NCI-H460 (cell line): ENCODE results near the gene TUBB3. TPM values are rescaled to one million over a fixed set of nuclear protein-coding genes. Genes with fewer than 3 reads are reported as not detected.

Source experiments
- total RNA-seq: library from RNA; depleted of rRNA; stranded (reverse); fragments of >200 nt; shearing (Covaris generic); gene quantifications from 2 replicates; pipeline ENCODE4 v1.2.3, GENCODE V29; 2014; rRNA removed

TUBB3 gene
- total RNA-seq, 1 experiment from 2014 or later = 68.3 TPM

Other genes with a start within 250 kb of the TUBB3 start
- 30.2 and 42.3 TPM in 2 replicates for gene CDK10, start 236.7 kb upstream of the TUBB3 start, total RNA-seq
- 14.4 and 14.9 TPM in 2 replicates for gene SPATA2L, start 221.6 kb upstream of the TUBB3 start, total RNA-seq
- gene VPS9D1, start 202.4 kb upstream of the TUBB3 start, total RNA-seq = 5.7 and 6.3 TPM in 2 replicates
- gene ZNF276, start 201.8 kb upstream of the TUBB3 start, total RNA-seq = 15.5 and 18.0 TPM in 2 replicates
- gene FANCA, start 106.7 kb upstream of the TUBB3 start, total RNA-seq = 22.6 and 32.5 TPM in 2 replicates
- 29.1 and 34.1 TPM in 2 replicates for gene SPIRE2, start 94.9 kb upstream of the TUBB3 start, total RNA-seq
- 70.3 and 71.4 TPM in 2 replicates for gene TCF25, start 49.8 kb upstream of the TUBB3 start, total RNA-seq
- gene MC1R, start 4.5 kb upstream of the TUBB3 start, total RNA-seq = 8.1 and 9.4 TPM in 2 replicates
- gene DEF8, start 25.4 kb downstream of the TUBB3 start, total RNA-seq = 47.8 and 55.4 TPM in 2 replicates
- gene DBNDD1, start 96.1 kb downstream of the TUBB3 start, total RNA-seq = 5.0 and 5.1 TPM in 2 replicates
- gene PRDM7, start 154.0 kb downstream of the TUBB3 start, total RNA-seq = not detected in 2 replicates